NCI-H82 treated with DMSO at 0.1 percent for 48 hours (cell line): Measurements from ENCODE around the gene SH3BP5.

Source experiments
- DNase-seq: peaks from one replicate; lab custom pipeline; 2025; ENCODE audit not compliant: unreplicated experiment; lab: John Stamatoyannopoulos, UW

SH3BP5 gene

GRCh38 chr3:15279671-15280402 lies 52.5 kb downstream of the SH3BP5 start:
- DNase-seq = no peak

- DNase-seq = no peak
Measured at GRCh38 chr3:15279205-15279604, 53.2 kb downstream of the SH3BP5 start.

- DNase-seq = no peak
Measured at GRCh38 chr3:15277861-15278500, 54.4 kb downstream of the SH3BP5 start.

- no peak for DNase-seq
Measured at GRCh38 chr3:15276028-15276724, 56.2 kb downstream of the SH3BP5 start.

- no peak for DNase-seq
Measured at GRCh38 chr3:15273227-15273626, 59.2 kb downstream of the SH3BP5 start.

GRCh38 chr3:15272426-15273196 lies 59.8 kb downstream of the SH3BP5 start:
- no peak for DNase-seq

GRCh38 chr3:15271785-15272381 lies 60.5 kb downstream of the SH3BP5 start:
- DNase-seq = no peak

GRCh38 chr3:15271030-15271429 lies 61.4 kb downstream of the SH3BP5 start:
- no peak for DNase-seq

- no peak for DNase-seq
Measured at GRCh38 chr3:15269091-15269989, 63.0 kb downstream of the SH3BP5 start.

- peak; percentile 18 for DNase-seq
Measured at GRCh38 chr3:15268033-15268631, 64.3 kb downstream of the SH3BP5 start.

- no peak for DNase-seq
Measured at GRCh38 chr3:15267502-15267901, 64.9 kb downstream of the SH3BP5 start.

- DNase-seq = no peak
Measured at GRCh38 chr3:15266510-15267376, 65.6 kb downstream of the SH3BP5 start.

GRCh38 chr3:15265655-15266509 lies 66.5 kb downstream of the SH3BP5 start:
- no peak for DNase-seq

- no peak for DNase-seq
Measured at GRCh38 chr3:15264486-15264885, 67.9 kb downstream of the SH3BP5 start.

GRCh38 chr3:15263926-15264325 lies 68.5 kb downstream of the SH3BP5 start:
- DNase-seq = no peak

GRCh38 chr3:15263120-15263519 lies 69.3 kb downstream of the SH3BP5 start:
- DNase-seq = no peak

GRCh38 chr3:15262021-15262420 lies 70.4 kb downstream of the SH3BP5 start:
- no peak for DNase-seq

- DNase-seq = no peak
Measured at GRCh38 chr3:15261274-15261673, 71.1 kb downstream of the SH3BP5 start.
